Activated T-helper 1 cell treated with anti-CD3 and anti-CD28 coated beads, Interleukin-12 subunit alpha, Interleukin-12 subunit beta, Interleukin-2, Interleukin-4 antibody, amounts not matched to agents 30 ng/mL and 10 ng/mL and 1 ng/mL, durations not matched to agents 14 hours and 24 hours and 36 hours (primary cell): Measurements from ENCODE around the gene CDC25C. TPM values are rescaled to one million over a fixed set of nuclear protein-coding genes. Genes with fewer than 3 reads are reported as not detected.

ENCODE experiments used
- DNase-seq: peaks from one replicate; pipeline ENCODE4 v3.0.0; 2021; ENCODE audit warnings: low spot score
- H3K27ac Mint-ChIP-seq: one replicate; pipeline ENCODE4 v1.8.0; 2021; ENCODE audit warnings: mild to moderate bottlenecking, mixed read lengths
- H3K27me3 Mint-ChIP-seq: one replicate; pipeline ENCODE4 v1.8.0; 2022; ENCODE audit warnings: mild to moderate bottlenecking, moderate library complexity, mixed read lengths; ENCODE audit not compliant: insufficient read depth
- H3K36me3 Mint-ChIP-seq: one replicate; pipeline ENCODE4 v1.8.0; 2021; ENCODE audit warnings: low read depth, mixed read lengths
- H3K4me1 Mint-ChIP-seq: one replicate; pipeline ENCODE4 v1.8.0; 2021; ENCODE audit warnings: low read depth, mixed read lengths
- H3K4me3 Mint-ChIP-seq: one replicate; pipeline ENCODE4 v1.8.0; 2021; ENCODE audit warnings: mild to moderate bottlenecking, moderate library complexity, mixed read lengths
- H3K9me3 Mint-ChIP-seq: one replicate; pipeline ENCODE4 v1.8.0; 2021; ENCODE audit warnings: mixed read lengths
- intact Hi-C: fragments of 100-400 bp; cut with micrococcal nuclease; formaldehyde crosslinking; loops from one replicate; pipeline ENCODE4 v1.15.1; 2024
- total RNA-seq: library from RNA; stranded (reverse); gene quantifications from 2 replicates; pipeline ENCODE4 v1.2.3, GENCODE V29; 2022

The CDC25C gene
- 5.3 and 5.6 TPM in 2 replicates for total RNA-seq

DNA sequence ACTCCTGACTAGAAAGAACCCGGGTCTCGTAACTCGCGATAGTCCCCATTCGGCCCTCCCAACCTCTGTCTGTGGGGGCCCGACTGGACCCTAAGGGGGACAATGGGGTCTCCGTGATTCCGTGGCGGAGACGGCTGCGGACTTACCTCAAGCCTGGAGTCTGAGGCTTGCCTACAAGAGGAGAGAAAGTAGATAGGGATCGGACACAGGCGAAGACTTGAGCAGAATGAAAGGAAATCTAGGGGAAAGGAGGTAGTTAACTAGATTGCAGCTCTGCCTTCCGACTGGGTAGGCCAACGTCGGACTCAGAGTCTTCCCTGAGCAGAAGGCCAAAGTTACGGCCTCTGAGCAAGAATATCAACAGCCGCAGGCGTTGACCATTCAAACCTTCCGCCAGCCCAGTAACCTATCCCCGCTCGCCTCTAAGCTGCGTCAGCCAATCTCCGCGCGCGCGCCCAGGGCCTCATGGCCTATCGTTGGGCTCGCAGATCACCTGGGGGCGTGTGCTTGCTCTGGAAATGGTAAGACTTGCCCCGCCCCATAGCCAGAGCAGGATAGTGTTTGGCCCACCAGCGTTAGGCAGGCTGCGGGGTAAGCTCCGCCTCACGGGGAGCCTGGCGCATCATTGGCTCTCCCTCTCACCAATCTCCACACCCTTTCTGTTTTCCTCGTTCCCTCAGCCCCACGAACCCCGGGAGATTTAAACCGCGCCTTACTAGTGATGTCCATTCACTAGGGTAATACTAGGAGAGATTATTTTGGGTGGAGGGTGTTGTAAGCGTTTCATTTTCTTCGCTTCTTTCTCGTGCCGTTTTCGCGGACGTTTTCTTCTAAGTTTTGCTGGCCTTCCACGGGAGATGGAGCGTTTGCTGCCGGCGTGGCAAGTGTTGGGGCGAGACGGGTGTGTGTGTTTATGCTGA is at the start of gene CDC25C:
Gene CDC25C (minus strand): TSS at position 356 of the 920 bp plus-strand sequence. CDS start 624 bp downstream, outside the sequence.
- no peaks in the 10 kb centered on the region for H3K9me3 Mint-ChIP-seq
- H3K4me1 Mint-ChIP-seq, result peaks cover 24% of the 10 kb centered on the region
- peak within 1 kb of the TSS; percentile 82 for H3K27ac Mint-ChIP-seq
- H3K4me3 Mint-ChIP-seq, result peak within 1 kb of the TSS; percentile 85
- H3K36me3 Mint-ChIP-seq, result no peaks in the 10 kb centered on the region
- peak; percentile 97 for DNase-seq
- H3K27me3 Mint-ChIP-seq, result no peaks in the 10 kb centered on the region
- intact Hi-C loops, result loop anchor here (1.0 to 10.0 kb wide), 10 partner anchors 8 to 1071 kb away; partner anchors contain the start of genes BRD8, CDC23, ETF1 and HNRNPA0

DNA sequence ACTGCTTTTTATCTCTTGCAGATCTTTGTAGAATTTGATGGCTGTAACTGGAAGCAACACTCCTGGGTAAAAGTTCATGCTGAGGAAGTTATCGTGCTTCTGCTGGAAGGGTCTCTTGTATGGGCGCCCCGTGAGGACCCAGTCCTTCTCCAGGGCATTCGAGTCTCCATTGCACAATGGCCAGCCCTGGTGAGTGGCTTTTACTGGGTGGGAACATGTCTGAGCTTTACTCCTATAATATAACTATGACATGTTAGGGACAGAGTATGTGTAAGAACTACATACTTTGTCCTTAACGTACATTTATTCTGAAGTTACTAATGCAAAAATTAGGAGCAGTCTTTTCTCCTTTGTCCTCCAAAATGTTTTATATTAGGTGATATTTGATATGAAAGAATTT is 41.0 kb upstream of the CDC25C start:
- H3K36me3 Mint-ChIP-seq, result peaks cover 12% of the 10 kb centered on the region
- H3K4me1 Mint-ChIP-seq, result peaks cover 16% of the 10 kb centered on the region
- no peak overlapping the region for H3K4me3 Mint-ChIP-seq
- H3K27me3 Mint-ChIP-seq, result no peaks in the 10 kb centered on the region
- no peak overlapping the region for H3K27ac Mint-ChIP-seq
- intact Hi-C loops, result no loop called here
- H3K9me3 Mint-ChIP-seq, result no peaks in the 10 kb centered on the region
- no peak for DNase-seq

DNA sequence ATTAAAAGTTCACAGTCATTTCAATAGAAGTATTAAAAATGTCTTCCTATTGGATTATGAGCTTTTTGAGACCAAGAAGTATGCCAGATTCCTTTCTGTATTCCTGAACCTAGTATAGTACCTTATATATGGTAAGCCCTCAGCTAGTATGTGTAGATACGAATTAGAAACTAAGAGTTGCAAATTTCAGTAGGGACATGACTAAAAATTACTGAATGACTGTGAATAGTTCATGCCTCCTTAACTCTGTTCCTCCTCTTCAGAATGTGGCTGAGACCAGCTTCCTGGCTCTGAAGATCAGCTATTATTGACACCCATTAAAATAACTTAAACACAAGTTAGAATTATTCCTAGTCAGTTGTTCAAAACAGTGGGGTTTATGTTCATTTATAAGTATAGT is 40.6 kb upstream of the CDC25C start:
- intact Hi-C loops, result no loop called here
- Mint-ChIP-seq H3K27ac (no peak overlapping the region), H3K4me1 (peaks cover 16% of the 10 kb centered on the region), H3K4me3 (no peak overlapping the region), H3K27me3 (no peaks in the 10 kb centered on the region), H3K36me3 (peaks cover 8% of the 10 kb centered on the region), H3K9me3 (no peaks in the 10 kb centered on the region)
- DNase-seq, result no peak

DNA sequence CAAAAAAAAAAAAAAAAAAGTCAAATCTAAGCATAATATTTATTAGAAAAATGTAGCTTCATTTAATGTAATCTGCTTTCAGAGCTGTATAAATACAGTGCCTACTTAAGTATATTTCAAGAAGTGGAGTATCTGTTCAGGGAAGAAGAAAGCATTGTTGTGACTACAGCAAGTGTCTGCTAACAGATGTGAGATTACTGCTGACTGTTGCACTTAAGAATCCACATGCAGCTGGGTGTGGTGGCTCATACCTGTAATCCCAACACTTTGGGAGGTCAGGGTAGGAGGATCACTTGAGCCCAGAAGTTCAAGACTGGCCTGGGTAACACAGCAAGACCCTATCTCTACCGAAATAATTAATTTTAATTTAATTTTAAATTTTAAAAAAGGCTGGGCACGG is 39.9 kb upstream of the CDC25C start:
- Mint-ChIP-seq H3K4me1 (peaks cover 23% of the 10 kb centered on the region), H3K36me3 (peaks cover 6% of the 10 kb centered on the region), H3K27me3 (no peaks in the 10 kb centered on the region), H3K4me3 (no peak overlapping the region), H3K9me3 (no peaks in the 10 kb centered on the region), H3K27ac (no peak overlapping the region)
- intact Hi-C loops, result no loop called here
- DNase-seq, result no peak

DNA sequence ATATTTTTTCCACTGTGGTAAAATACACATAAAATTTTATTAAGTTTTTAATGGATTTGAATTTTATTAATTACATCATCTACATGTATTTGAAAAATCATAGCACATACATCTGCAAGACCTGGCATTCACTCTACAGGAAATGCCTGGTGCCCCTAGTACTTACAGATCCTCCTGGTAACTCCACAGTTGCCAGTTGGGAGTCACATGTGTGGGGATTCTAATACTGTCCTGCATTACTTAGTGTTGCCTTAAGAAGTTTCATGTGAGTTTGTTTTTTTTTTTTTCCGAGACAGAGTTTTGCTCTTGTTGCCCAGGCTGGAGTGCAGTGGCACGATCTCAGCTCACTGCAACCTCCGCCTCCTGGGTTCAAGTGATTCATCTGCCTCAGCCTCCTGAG is 38.9 kb upstream of the CDC25C start:
- no peak overlapping the region for H3K27ac Mint-ChIP-seq
- H3K36me3 Mint-ChIP-seq, result peaks cover 6% of the 10 kb centered on the region
- no peak for DNase-seq
- H3K4me3 Mint-ChIP-seq, result no peak overlapping the region
- intact Hi-C loops, result no loop called here
- H3K27me3 Mint-ChIP-seq, result no peaks in the 10 kb centered on the region
- no peaks in the 10 kb centered on the region for H3K9me3 Mint-ChIP-seq
- peaks cover 28% of the 10 kb centered on the region for H3K4me1 Mint-ChIP-seq

DNA sequence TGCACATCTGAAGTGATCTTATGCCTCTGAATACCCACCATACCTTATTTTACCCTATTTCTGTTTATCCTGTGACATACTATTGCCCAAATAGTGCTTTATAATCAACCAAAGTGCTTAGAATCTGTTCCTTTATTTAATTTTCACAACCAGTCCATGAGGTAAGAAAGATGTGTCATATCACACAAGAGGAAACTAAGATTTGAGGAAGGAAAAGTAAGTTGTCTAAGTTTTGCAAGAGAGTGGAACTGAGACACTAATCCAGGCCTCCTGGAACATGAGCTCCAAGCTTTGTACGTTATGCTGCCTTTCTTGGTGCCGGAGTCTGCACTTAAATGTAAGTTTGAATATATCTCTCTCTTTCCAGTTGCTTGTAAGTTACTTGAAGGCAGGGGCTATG is 38.1 kb upstream of the CDC25C start:
- intact Hi-C loops, result no loop called here
- DNase-seq, result no peak
- H3K36me3 Mint-ChIP-seq, result peaks cover 5% of the 10 kb centered on the region
- H3K9me3 Mint-ChIP-seq, result no peaks in the 10 kb centered on the region
- no peaks in the 10 kb centered on the region for H3K27me3 Mint-ChIP-seq
- peaks cover 28% of the 10 kb centered on the region for H3K4me1 Mint-ChIP-seq
- no peak overlapping the region for H3K27ac Mint-ChIP-seq
- H3K4me3 Mint-ChIP-seq, result no peak overlapping the region

DNA sequence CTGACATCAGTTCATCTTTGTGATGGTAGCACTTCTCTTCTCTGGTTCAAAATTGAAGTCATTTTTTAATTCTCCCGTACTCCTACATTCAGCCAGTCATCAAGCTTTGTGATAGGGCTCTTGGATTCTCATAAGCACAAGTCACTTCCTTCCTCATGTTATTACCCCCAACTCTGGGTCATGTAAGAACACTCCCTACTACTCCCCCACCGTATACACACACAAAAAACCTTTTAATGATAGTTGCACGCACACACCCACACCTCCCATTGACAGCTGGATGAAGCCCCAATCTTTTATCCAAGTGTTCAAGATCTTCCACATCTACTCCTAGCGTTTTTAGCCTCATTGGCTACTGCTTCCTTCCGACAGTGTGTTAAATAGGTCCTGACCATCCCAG is 37.7 kb upstream of the CDC25C start:
- Mint-ChIP-seq H3K4me1 (peaks cover 28% of the 10 kb centered on the region), H3K27ac (no peak overlapping the region), H3K9me3 (no peaks in the 10 kb centered on the region), H3K4me3 (no peak overlapping the region), H3K27me3 (no peaks in the 10 kb centered on the region), H3K36me3 (peaks cover 4% of the 10 kb centered on the region)
- intact Hi-C loops, result no loop called here
- DNase-seq, result no peak

DNA sequence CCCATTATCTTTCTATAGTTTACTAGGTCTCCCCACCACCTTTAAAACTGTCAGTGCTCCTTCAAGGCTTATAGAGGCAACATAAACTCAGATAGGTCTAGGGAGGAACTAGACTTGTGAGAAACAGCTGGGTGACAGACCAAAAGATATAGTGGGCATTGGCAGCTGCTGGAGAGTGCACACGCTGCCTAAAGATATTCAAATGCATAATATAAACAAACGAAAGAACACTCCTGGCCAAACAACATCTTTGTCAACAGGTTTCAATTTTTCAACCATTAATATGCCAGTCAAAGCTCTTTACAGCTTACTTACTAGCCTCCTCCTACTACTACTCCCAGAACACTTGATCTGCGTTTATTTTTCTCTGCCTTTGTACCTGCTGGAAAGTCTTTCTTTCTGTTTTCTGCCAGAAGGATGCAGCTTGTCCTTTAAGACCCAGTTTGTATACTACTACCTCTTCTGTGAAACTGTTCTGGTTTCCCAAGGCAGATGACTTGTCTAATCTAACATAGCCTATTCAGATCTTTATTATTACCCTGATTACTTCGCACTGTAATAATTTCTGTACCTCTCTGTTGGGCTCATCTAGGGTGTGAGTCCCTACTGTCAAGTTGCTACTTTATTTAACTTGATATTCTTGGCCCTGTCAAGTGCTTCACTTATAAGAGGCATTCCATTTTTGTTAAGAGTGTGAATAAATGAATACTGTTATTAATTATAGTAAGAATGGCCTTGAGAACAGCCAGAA is 35.2 kb upstream of the CDC25C start:
- H3K27me3 Mint-ChIP-seq, result no peaks in the 10 kb centered on the region
- no peak overlapping the region for H3K4me3 Mint-ChIP-seq
- peaks cover 28% of the 10 kb centered on the region for H3K4me1 Mint-ChIP-seq
- no peak for DNase-seq
- intact Hi-C loops, result no loop called here
- peaks cover 5% of the 10 kb centered on the region for H3K36me3 Mint-ChIP-seq
- no peaks in the 10 kb centered on the region for H3K9me3 Mint-ChIP-seq
- H3K27ac Mint-ChIP-seq, result no peak overlapping the region

DNA sequence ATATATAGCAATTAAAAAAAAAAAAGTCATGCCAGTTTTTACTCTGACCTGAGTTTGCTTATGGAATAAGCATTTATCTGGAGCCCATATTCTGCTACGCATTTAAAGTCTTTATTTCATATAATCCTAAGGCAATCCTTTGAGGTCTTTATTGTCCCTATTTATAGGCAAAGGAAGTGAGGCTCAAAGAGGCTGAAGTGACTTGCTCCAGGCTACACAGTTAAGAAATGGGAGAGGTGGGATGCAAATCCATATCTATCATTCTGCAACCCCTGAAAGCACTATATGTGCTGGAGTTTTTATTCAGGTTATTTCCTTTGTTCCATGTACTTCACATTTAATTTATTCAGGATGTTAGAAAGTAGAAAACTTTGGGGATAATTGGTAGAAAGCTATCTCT is 33.0 kb upstream of the CDC25C start:
- Mint-ChIP-seq H3K4me1 (peaks cover 25% of the 10 kb centered on the region), H3K27me3 (no peaks in the 10 kb centered on the region), H3K9me3 (no peaks in the 10 kb centered on the region), H3K27ac (no peak overlapping the region), H3K4me3 (no peak overlapping the region), H3K36me3 (peaks cover 7% of the 10 kb centered on the region)
- intact Hi-C loops, result no loop called here
- no peak for DNase-seq

DNA sequence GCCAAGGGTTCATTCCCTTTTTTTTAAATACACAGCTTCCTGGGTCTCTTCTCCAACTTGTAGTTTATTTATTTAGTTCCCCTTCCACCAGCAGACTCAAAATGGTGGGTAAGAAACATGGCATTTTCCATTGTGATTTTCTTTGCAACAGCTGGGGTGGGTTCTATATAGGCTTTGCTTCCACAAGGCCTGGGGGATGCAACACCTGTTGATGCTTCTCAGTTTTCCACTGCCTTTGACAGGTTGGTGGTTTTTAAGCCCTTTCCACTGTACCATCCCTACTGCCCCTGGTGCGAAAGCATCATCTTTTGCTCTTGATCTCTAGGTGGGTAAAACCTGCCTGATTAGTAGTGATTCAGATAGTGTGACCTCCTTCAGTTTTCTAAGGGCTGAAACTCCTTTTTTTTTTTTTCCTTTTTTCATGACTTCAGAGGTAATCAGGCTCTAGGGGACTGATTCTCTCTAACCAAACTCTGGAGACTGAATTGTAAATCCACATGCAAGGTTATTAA is 29.4 kb upstream of the CDC25C start:
- Mint-ChIP-seq H3K27me3 (no peaks in the 10 kb centered on the region), H3K9me3 (no peaks in the 10 kb centered on the region), H3K4me3 (no peak overlapping the region), H3K36me3 (peaks cover 5% of the 10 kb centered on the region), H3K4me1 (peaks cover 5% of the 10 kb centered on the region), H3K27ac (no peak overlapping the region)
- intact Hi-C loops, result no loop called here
- DNase-seq, result no peak

DNA sequence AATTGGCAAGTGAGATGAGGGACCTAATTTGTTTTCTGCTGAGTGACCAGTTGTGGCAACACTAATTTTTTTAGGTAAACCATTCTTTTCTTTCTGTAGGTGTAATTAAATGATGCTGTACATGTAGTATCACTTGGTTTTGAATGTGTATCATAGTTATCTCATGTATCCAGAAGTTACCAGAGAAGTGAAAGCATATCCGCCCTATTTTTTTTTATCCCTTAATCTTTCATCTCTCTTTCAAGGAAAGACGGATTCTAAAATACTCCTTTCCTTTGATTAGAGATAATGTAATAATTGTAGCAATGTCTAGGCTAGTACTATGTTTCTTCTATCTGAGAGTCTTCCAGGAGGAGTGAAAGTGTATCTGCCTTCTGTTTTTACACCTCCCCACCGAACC is 28.0 kb upstream of the CDC25C start:
- H3K27ac Mint-ChIP-seq, result no peak overlapping the region
- no peak overlapping the region for H3K4me3 Mint-ChIP-seq
- no peaks in the 10 kb centered on the region for H3K9me3 Mint-ChIP-seq
- no peak for DNase-seq
- peaks cover 7% of the 10 kb centered on the region for H3K36me3 Mint-ChIP-seq
- H3K4me1 Mint-ChIP-seq, result peaks cover 18% of the 10 kb centered on the region
- intact Hi-C loops, result loop anchor here (10.0 kb wide), 1 partner anchor 1205 kb away; the partner anchor contains the start of gene UBE2D2
- no peaks in the 10 kb centered on the region for H3K27me3 Mint-ChIP-seq

DNA sequence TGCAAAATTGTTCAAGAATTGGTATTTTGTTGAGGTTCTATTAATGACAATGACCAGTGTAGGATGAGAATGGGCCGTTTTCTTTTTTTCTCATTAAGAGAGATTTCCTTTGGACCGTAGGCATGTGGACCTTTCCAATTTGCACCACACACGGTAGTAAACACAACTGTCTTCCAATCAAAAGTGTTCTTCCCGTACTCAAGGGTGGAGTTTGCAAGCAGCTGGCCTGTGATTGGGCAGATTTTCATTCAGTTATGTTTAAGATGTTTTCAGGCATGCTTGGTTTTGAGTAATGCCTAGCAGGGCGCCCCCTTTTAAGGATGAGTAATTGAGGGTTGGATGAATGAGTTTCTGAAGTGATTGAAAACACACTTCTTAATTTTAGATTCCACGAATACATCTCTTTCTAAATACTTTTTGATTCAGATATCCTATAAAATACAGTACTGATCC is 23.3 kb upstream of the CDC25C start:
- peak overlapping the region; percentile 100 for H3K4me3 Mint-ChIP-seq
- H3K36me3 Mint-ChIP-seq, result peaks cover 10% of the 10 kb centered on the region
- peak; percentile 37 for DNase-seq

More for the DNA sequence above, 23.3 kb upstream of the CDC25C start:
- Mint-ChIP-seq H3K27me3 (peaks cover 3% of the 10 kb centered on the region), H3K4me1 (peaks cover 48% of the 10 kb centered on the region), H3K27ac (peak overlapping the region; percentile 97), H3K9me3 (peaks cover 7% of the 10 kb centered on the region)
- intact Hi-C loops, result loop anchor here (5.0 to 10.0 kb wide), 3 partner anchors 323 to 1210 kb away; partner anchors contain the start of genes FAM13B, HNRNPA0 and UBE2D2
